Measurements from ENCODE around the gene HSPA9.

DNA sequence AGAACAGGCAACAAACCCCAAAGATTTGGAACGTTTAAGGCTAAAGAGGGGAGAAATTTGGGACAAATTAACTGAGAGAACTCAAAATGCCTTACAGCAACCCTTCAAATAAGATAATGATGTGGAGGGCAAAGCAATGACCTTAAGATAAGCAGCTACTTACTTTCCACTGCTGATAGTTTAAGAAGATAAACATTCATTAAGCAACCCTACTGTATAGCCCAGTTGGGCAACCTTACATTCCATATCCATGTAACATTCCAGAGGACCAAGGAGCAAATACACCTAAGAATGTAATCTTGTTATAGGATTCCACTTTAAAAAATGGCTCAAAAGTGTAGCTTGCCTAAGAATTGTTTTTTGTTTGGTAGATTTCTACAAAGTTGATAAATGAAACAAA is 47.0 kb downstream of the HSPA9 start:
- TF ChIP-seq, protein P1, sequence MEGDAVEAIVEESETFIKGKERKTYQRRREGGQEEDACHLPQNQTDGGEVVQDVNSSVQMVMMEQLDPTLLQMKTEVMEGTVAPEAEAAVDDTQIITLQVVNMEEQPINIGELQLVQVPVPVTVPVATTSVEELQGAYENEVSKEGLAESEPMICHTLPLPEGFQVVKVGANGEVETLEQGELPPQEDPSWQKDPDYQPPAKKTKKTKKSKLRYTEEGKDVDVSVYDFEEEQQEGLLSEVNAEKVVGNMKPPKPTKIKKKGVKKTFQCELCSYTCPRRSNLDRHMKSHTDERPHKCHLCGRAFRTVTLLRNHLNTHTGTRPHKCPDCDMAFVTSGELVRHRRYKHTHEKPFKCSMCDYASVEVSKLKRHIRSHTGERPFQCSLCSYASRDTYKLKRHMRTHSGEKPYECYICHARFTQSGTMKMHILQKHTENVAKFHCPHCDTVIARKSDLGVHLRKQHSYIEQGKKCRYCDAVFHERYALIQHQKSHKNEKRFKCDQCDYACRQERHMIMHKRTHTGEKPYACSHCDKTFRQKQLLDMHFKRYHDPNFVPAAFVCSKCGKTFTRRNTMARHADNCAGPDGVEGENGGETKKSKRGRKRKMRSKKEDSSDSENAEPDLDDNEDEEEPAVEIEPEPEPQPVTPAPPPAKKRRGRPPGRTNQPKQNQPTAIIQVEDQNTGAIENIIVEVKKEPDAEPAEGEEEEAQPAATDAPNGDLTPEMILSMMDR (IDR thresholded peaks at IDR 0.05; ENCODE audit: borderline replicate concordance, extremely low read depth, low read length, poor library complexity, severe bottlenecking), result no peak
- TF ChIP-seq EZH2 (IDR thresholded peaks at IDR 0.05; ENCODE audit: borderline replicate concordance, low read depth, low read length, severe bottlenecking), result no peak

All from DND-41 (cell line).